Epidermal melanocyte (primary cell): ENCODE results near the gene PLXDC1.

ENCODE experiments used
- DNase-seq: peaks from one replicate; pipeline ENCODE4 v3.0.0; 2011; ENCODE audit warnings: low spot score; ENCODE audit not compliant: insufficient read length

The PLXDC1 gene

GRCh38 chr17:39097537-39097936 lies 53.9 kb downstream of the PLXDC1 start:
- DNase-seq, result no peak

- no peak for DNase-seq
These were observed 54.3 kb downstream of the PLXDC1 start for GRCh38 chr17:39097150-39097519.

GRCh38 chr17:39096508-39097149 lies 54.8 kb downstream of the PLXDC1 start:
- no peak for DNase-seq

GRCh38 chr17:39095309-39095686 lies 56.1 kb downstream of the PLXDC1 start:
- DNase-seq, result no peak

GRCh38 chr17:39094607-39095308 lies 56.7 kb downstream of the PLXDC1 start:
- DNase-seq, result no peak

- DNase-seq, result no peak
These were observed 58.7 kb downstream of the PLXDC1 start for GRCh38 chr17:39092692-39093230.

GRCh38 chr17:39090908-39091665 lies 60.4 kb downstream of the PLXDC1 start:
- no peak for DNase-seq

- no peak for DNase-seq
These were observed 61.0 kb downstream of the PLXDC1 start for GRCh38 chr17:39090400-39090799.

GRCh38 chr17:39084558-39084957 lies 66.9 kb downstream of the PLXDC1 start:
- no peak for DNase-seq

- no peak for DNase-seq
These were observed 68.2 kb downstream of the PLXDC1 start for GRCh38 chr17:39083270-39083669.

- no peak for DNase-seq
These were observed 69.0 kb downstream of the PLXDC1 start for GRCh38 chr17:39082482-39082881.

GRCh38 chr17:39081851-39082250 lies 69.6 kb downstream of the PLXDC1 start:
- DNase-seq, result no peak

- no peak for DNase-seq
These were observed 70.9 kb downstream of the PLXDC1 start for GRCh38 chr17:39080421-39081078.

GRCh38 chr17:39079836-39080235 lies 71.6 kb downstream of the PLXDC1 start:
- no peak for DNase-seq

- no peak for DNase-seq
These were observed 73.6 kb downstream of the PLXDC1 start for GRCh38 chr17:39077866-39078265.

- DNase-seq, result no peak
These were observed 74.2 kb downstream of the PLXDC1 start for GRCh38 chr17:39077252-39077651.

GRCh38 chr17:39074676-39075075 lies 76.8 kb downstream of the PLXDC1 start:
- DNase-seq, result no peak

- DNase-seq, result no peak
These were observed 77.5 kb downstream of the PLXDC1 start for GRCh38 chr17:39073916-39074315.

GRCh38 chr17:39073353-39073752 lies 78.1 kb downstream of the PLXDC1 start:
- DNase-seq, result no peak

- DNase-seq, result no peak
These were observed 79.9 kb downstream of the PLXDC1 start for GRCh38 chr17:39071573-39071972.

GRCh38 chr17:39069114-39069756 lies 82.2 kb downstream of the PLXDC1 start:
- peak; percentile 82 for DNase-seq
